ENCODE results near the gene SEC14L5.

DNA sequence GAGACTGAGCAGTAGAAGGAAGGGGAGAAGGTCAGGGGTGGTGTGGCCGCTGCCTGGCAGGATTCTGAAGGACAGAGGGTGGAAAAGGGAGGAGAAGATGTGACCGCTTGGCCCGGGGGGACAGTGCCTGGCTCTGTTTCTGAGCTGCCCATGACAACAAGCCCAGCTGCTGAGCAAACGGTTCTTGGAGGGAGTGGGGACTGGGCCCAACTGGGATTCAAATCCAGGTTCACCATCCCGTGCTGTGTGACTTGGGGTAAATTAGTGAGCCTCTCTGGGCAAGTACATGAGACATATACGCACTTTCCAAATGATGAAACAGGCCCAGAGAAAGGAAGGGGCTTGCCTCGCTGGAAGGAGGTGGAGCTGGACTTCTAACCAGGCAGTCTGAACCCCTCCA is 23.3 kb downstream of the SEC14L5 start:
- TF ChIP-seq, protein P1, sequence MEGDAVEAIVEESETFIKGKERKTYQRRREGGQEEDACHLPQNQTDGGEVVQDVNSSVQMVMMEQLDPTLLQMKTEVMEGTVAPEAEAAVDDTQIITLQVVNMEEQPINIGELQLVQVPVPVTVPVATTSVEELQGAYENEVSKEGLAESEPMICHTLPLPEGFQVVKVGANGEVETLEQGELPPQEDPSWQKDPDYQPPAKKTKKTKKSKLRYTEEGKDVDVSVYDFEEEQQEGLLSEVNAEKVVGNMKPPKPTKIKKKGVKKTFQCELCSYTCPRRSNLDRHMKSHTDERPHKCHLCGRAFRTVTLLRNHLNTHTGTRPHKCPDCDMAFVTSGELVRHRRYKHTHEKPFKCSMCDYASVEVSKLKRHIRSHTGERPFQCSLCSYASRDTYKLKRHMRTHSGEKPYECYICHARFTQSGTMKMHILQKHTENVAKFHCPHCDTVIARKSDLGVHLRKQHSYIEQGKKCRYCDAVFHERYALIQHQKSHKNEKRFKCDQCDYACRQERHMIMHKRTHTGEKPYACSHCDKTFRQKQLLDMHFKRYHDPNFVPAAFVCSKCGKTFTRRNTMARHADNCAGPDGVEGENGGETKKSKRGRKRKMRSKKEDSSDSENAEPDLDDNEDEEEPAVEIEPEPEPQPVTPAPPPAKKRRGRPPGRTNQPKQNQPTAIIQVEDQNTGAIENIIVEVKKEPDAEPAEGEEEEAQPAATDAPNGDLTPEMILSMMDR (conservative IDR thresholded peaks at IDR 0.05; ENCODE audit: low read depth, low read length): no peak
- no peak for TF ChIP-seq EZH2 (IDR thresholded peaks at IDR 0.05; ENCODE audit: low read length, unreplicated experiment)

Data from PC-3 (cell line).